IPS DF 6.9 (cell line): ENCODE data around the gene ARPP19.
"Not testable (repeated sequence)": the region's sequence is repeated elsewhere in the genome, so short reads cannot be mapped to it uniquely, and the experiment has no call there.

Source experiments
- DNase-seq: peaks from one replicate; pipeline ENCODE4 v3.0.0-alpha.2; 2013; ENCODE audit warnings: low read depth, low spot score
- H3K27ac ChIP-seq: one replicate; pipeline ENCODE4 v1.5.1; 2013; ENCODE audit warnings: low read length, control low read depth
- H3K27me3 ChIP-seq: 2 replicates; pipeline ENCODE4 v1.6.1; 2013; ENCODE audit warnings: mild to moderate bottlenecking, low read length; ENCODE audit not compliant: control insufficient read depth, insufficient read depth
- H3K36me3 ChIP-seq: 2 replicates; pipeline ENCODE4 v1.6.1; 2013; ENCODE audit warnings: low read length; ENCODE audit not compliant: control insufficient read depth, insufficient read depth
- H3K4me1 ChIP-seq: 2 replicates; pipeline ENCODE4 v1.6.1; 2013; ENCODE audit warnings: low read length; ENCODE audit not compliant: control insufficient read depth, insufficient read depth
- H3K4me3 ChIP-seq: 2 replicates; pipeline ENCODE4 v1.5.1; 2013; ENCODE audit warnings: mild to moderate bottlenecking, low read length
- H3K9me3 ChIP-seq: 2 replicates; pipeline ENCODE4 v1.6.1; 2013; ENCODE audit warnings: low read length, inconsistent platforms; ENCODE audit not compliant: control insufficient read depth, insufficient read depth
- WGBS: extraction: QIAGEN DNeasy Blood & Tissue Kit; methylation state at CpG from one replicate; pipeline ENCODE4 v1.1.7; 2013; ENCODE audit warnings: mixed read lengths, missing lambda C conversion rate; ENCODE audit not compliant: insufficient read length, insufficient coverage; 5-methylcytosine and 5-hydroxymethylcytosine counted together

ARPP19 gene

DNA sequence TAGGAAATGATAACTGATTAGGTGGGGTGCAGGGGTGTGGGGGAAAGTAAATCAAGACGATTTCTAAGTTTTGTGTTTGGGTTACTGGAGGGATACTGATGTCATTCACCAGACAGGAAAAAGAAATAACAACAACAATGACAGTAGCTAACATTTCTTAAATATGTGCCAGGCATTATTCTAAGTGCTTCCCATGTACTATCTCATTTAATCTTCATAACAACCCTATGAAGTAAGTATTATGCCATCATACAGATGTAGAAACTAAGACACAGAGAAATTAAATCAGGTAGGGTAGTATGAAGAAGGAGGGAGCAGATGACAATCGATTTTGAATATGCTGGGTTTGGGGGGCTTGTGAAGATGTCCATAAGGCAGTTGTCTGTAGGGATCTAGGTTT lies 53.5 kb downstream of the ARPP19 start:
- Histone ChIP-seq H3K27me3 (no peaks in the 10 kb centered on the region), H3K9me3 (no peaks in the 10 kb centered on the region), H3K36me3 (no peaks in the 10 kb centered on the region), H3K27ac (no peak overlapping the region), H3K4me1 (no peaks in the 10 kb centered on the region), H3K4me3 (no peak overlapping the region)
- DNase-seq, result no peak
- WGBS, result no CpG with 5 or more reads among the region's 2 CpGs

DNA sequence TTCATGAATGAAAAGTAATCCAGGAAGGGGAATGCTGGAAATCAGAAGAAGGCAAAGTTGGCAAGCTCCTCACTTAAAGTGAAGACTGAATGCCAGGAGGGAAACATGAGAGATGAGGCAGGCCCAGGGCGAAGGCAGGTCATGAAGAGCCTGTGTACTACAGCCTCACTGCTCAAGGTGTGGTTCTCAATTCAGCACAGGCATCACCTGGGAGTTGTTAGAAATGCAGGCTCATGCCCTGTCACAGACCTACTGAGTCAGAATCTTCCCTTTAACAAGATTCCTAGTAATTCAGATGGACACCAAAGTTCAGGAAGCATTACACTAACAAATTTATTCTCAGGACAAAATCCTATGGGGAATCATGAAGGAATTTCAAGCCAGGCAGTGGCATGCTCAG lies 54.3 kb downstream of the ARPP19 start:
- no CpG with 5 or more reads among the region's 1 CpG for WGBS
- Histone ChIP-seq H3K9me3 (no peaks in the 10 kb centered on the region), H3K36me3 (no peaks in the 10 kb centered on the region), H3K4me3 (no peak overlapping the region), H3K4me1 (no peaks in the 10 kb centered on the region), H3K27me3 (no peaks in the 10 kb centered on the region), H3K27ac (no peak overlapping the region)
- DNase-seq, result no peak

DNA sequence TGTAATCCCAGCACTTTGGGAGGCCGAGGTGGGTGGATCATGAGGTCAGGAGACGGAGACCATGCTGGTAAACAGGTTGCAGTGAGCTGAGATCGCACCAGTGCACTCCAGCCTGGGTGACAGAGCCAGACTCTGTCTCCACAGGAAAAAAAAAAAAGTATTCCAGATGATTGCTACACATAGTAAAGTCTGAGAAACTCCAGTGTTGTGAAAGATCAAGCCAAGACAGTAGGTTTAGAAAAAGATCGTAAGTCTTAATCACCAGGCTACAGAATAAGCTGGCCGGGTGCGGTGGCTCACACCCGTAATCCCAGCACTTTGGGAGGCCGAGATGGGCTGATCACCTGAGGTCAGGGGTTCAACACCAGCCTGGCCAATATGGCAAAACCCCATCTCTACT lies 56.0 kb downstream of the ARPP19 start:
- not testable (repeated sequence) for H3K27me3 ChIP-seq, H3K36me3 ChIP-seq, H3K9me3 ChIP-seq, DNase-seq, H3K4me1 ChIP-seq, H3K4me3 ChIP-seq, H3K27ac ChIP-seq
- WGBS, result no CpG with 5 or more reads among the region's 8 CpGs

DNA sequence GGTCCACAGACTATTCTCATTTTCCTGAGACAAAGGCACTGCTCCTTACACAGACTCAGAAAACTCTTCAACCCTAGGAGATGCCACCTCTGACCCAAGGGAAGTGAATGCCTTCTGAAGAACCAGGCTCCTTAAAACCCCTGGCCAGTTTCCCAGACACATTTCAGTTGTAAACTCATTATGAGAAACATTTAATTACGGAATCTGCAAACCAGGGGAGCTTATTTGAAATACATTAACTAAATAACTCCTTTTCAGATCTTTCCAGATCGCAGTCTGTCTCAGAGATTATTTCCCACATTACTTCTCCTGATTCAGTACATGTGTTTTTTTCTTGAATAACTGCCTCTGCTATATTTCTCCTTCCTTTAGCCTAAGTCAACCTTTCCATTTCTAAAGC lies 57.7 kb downstream of the ARPP19 start:
- no peaks in the 10 kb centered on the region for H3K9me3 ChIP-seq
- no peaks in the 10 kb centered on the region for H3K4me1 ChIP-seq
- no peak for DNase-seq
- H3K4me3 ChIP-seq, result no peak overlapping the region
- H3K27me3 ChIP-seq, result no peaks in the 10 kb centered on the region
- no CpG with 5 or more reads among the region's 2 CpGs for WGBS
- H3K27ac ChIP-seq, result no peak overlapping the region
- no peaks in the 10 kb centered on the region for H3K36me3 ChIP-seq

DNA sequence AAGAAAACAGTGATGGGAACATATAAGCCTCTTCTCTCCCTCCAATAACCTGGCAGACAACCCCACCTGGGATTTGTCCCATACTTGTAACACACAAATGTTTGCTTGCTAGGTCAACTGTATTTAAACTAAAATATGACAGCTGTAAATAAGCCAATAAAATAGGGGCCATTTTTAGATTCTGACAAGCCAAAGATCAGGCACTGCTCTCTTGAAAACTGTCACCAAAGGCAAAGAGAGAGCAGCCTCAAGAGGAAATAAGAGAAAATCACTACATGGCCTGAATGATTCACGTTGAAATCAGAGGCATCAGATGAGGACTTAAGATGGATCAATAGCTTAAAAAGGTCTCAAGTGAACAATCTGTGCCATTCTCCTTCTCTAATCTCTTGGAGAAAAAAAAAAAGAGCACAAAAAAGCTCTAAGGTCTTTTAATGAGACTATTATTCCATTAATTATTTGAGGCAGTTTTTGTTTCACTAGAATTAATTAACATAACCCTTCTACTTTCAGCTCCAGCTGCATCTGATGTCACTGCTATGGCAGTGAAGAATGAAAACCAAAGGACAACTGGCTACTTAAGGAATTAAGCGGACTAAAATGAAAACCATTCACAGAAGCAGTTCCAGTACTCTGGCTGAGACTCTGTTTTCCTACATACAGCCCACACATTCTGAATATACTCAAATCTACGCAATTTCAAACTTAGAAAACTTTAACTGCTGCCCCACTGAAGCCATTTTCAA lies 59.2 kb downstream of the ARPP19 start:
- Histone ChIP-seq H3K36me3 (no peaks in the 10 kb centered on the region), H3K27ac (no peak overlapping the region), H3K4me1 (no peaks in the 10 kb centered on the region), H3K4me3 (no peak overlapping the region), H3K27me3 (no peaks in the 10 kb centered on the region), H3K9me3 (no peaks in the 10 kb centered on the region)
- DNase-seq, result no peak
- WGBS, result no CpG with 5 or more reads among the region's 3 CpGs

- H3K9me3 ChIP-seq, result no peaks in the 10 kb centered on the region
- no peaks in the 10 kb centered on the region for H3K27me3 ChIP-seq
- H3K27ac ChIP-seq, result no peak overlapping the region
- no peak for DNase-seq
- no peaks in the 10 kb centered on the region for H3K36me3 ChIP-seq
- no peak overlapping the region for H3K4me3 ChIP-seq
- no CpG with 5 or more reads among the region's 6 CpGs for WGBS
- no peaks in the 10 kb centered on the region for H3K4me1 ChIP-seq
Observed at GRCh38 chr15:52506549-52506948, 62.3 kb downstream of the ARPP19 start.

DNA sequence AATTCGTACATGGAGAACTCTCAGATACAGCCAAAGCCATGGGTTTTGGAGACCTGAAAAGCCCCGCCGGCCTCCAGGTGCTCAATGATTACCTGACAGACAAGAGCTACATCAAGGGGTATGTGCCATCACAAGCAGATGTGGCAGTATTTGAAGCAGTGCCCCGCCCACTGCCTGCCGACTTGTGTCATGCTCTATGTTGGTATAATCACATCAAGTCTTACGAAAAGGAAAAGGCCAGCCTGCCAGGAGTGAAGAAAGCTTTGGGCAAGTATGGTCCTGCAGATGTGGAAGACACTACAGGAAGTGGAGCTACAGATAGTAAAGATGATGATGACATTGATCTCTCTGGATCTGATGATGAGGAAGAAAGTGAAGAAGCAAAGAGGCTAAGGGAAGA lies 63.7 kb downstream of the ARPP19 start:
- DNase-seq, result no peak
- H3K9me3 ChIP-seq, result no peaks in the 10 kb centered on the region
- WGBS, result no CpG with 5 or more reads among the region's 6 CpGs
- H3K36me3 ChIP-seq, result no peaks in the 10 kb centered on the region
- no peak overlapping the region for H3K27ac ChIP-seq
- no peaks in the 10 kb centered on the region for H3K27me3 ChIP-seq
- H3K4me3 ChIP-seq, result no peak overlapping the region
- H3K4me1 ChIP-seq, result no peaks in the 10 kb centered on the region

DNA sequence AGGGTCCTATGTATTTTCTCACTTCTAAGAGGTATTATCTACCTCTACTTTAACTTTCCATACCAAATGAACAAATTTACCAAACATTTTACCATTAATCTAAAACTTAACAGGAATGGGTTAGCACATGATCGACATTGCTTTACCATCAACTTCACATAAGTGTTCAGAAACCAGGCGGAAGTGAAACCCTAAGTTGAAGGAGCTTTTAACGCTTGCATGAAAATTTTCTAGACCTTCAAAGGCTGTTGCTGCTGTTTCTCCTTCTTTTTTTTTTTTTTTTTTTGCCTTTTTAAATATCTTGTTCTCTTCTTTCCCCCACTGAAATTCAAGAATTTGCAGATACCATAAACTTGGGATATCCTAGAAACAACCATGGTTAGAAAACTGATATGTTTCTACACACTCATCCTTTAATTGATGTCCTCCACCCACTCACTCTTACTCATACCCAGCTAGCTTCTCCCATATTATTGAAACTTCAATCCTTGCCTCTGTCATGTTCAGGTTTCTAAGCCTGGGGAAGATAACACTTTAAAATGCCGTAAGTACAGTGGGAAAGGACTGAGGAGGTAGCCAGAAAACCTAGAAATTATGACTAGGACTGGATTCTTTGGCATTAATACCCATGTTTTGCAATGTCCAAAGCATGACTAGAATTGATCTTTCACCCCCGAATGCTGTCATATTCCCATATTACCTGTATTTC lies 64.9 kb downstream of the ARPP19 start:
- no peak overlapping the region for H3K27ac ChIP-seq
- no peaks in the 10 kb centered on the region for H3K4me1 ChIP-seq
- no peaks in the 10 kb centered on the region for H3K27me3 ChIP-seq
- H3K4me3 ChIP-seq, result no peak overlapping the region
- WGBS, result 100% methylated on average over 1 of the region's 5 CpGs
- H3K36me3 ChIP-seq, result no peaks in the 10 kb centered on the region
- H3K9me3 ChIP-seq, result no peaks in the 10 kb centered on the region
- no peak for DNase-seq

- H3K36me3 ChIP-seq, result no peaks in the 10 kb centered on the region
- no CpG with 5 or more reads among the region's 1 CpG for WGBS
- no peak for DNase-seq
- H3K27me3 ChIP-seq, result no peaks in the 10 kb centered on the region
- H3K9me3 ChIP-seq, result no peaks in the 10 kb centered on the region
- no peak overlapping the region for H3K27ac ChIP-seq
- no peaks in the 10 kb centered on the region for H3K4me1 ChIP-seq
- H3K4me3 ChIP-seq, result no peak overlapping the region
Observed at GRCh38 chr15:52502608-52503007, 66.2 kb downstream of the ARPP19 start.

- DNase-seq, result no peak
- WGBS, result no CpG with 5 or more reads among the region's 3 CpGs
- Histone ChIP-seq H3K27me3 (no peaks in the 10 kb centered on the region), H3K27ac (no peak overlapping the region), H3K4me3 (no peak overlapping the region), H3K9me3 (no peaks in the 10 kb centered on the region), H3K4me1 (no peaks in the 10 kb centered on the region), H3K36me3 (no peaks in the 10 kb centered on the region)
Observed at GRCh38 chr15:52499506-52499905, 69.3 kb downstream of the ARPP19 start.

DNA sequence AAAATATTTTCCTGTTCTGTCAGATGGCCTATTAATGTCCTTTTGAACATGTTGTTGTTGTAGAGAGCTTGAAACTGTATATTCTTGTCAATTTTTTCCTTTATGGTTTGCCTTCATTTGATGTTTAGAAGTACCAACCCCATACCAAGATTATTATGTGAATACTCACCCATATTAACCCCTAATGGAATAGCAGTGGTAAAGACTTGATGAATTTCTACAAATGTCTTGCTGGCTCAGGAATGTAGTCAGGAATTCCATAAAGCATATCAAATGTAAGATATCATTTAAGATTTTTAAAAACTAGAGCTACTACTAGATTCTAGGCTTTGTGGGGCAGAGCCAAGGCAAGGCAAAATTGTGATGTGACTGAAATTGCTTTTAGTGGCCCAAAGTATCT lies 70.1 kb downstream of the ARPP19 start:
- Histone ChIP-seq H3K27ac (no peak overlapping the region), H3K4me3 (no peak overlapping the region), H3K9me3 (no peaks in the 10 kb centered on the region), H3K4me1 (no peaks in the 10 kb centered on the region), H3K36me3 (no peaks in the 10 kb centered on the region), H3K27me3 (no peaks in the 10 kb centered on the region)
- no peak for DNase-seq
